Muscle layer of duodenum (tissue), 2 donors: Measurements from ENCODE around the gene BFSP1.
A peak's percentile ranks its signal among the peaks of the same experiment; 100 is the strongest.

ENCODE experiments used
- H3K27ac ChIP-seq: one replicate; pipeline ENCODE4 v1.7.0; 2013; ENCODE audit warnings: mild to moderate bottlenecking, low read length
- H3K27me3 ChIP-seq: one replicate; pipeline ENCODE4 v1.7.0; 2013; ENCODE audit warnings: low read depth, mild to moderate bottlenecking, control low read depth, low read length
- H3K36me3 ChIP-seq, 2 donors: one replicate each; pipeline ENCODE4 v1.7.0; 2013; ENCODE audit warnings: low read length in 2 of 2, control low read depth in 1 of 2, mild to moderate bottlenecking in 1 of 2; ENCODE audit not compliant: insufficient read depth in 2 of 2, control insufficient read depth in 1 of 2
- H3K4me1 ChIP-seq, 2 donors: one replicate each; pipeline ENCODE4 v1.7.0; 2013; ENCODE audit warnings: low read length in 2 of 2, mild to moderate bottlenecking in 2 of 2, control low read depth in 1 of 2, moderate library complexity in 1 of 2; ENCODE audit not compliant: insufficient read depth in 2 of 2, control insufficient read depth in 1 of 2
- H3K4me3 ChIP-seq, 2 donors: one replicate each; pipeline ENCODE4 v1.7.0; 2013; ENCODE audit warnings: low read length in 2 of 2, low read depth in 1 of 2, mild to moderate bottlenecking in 1 of 2
- H3K9me3 ChIP-seq, 2 donors: one replicate each; pipeline ENCODE4 v1.7.0; 2013; ENCODE audit warnings: low read length in 2 of 2, control low read depth in 1 of 2, mild to moderate bottlenecking in 1 of 2; ENCODE audit not compliant: control insufficient read depth in 1 of 2
- donor health status: healthy.

Gene BFSP1

GRCh38 chr20:17518339-17519052, 12.7 kb downstream of the BFSP1 start:
- no peaks in the 10 kb centered on the region for H3K4me1 ChIP-seq
- no peaks in the 10 kb centered on the region for H3K36me3 ChIP-seq
- H3K4me3 ChIP-seq, result no peak overlapping the region
- no peaks in the 10 kb centered on the region for H3K9me3 ChIP-seq
- H3K27ac ChIP-seq, result no peak overlapping the region
- H3K27me3 ChIP-seq, result no peaks in the 10 kb centered on the region

DNA sequence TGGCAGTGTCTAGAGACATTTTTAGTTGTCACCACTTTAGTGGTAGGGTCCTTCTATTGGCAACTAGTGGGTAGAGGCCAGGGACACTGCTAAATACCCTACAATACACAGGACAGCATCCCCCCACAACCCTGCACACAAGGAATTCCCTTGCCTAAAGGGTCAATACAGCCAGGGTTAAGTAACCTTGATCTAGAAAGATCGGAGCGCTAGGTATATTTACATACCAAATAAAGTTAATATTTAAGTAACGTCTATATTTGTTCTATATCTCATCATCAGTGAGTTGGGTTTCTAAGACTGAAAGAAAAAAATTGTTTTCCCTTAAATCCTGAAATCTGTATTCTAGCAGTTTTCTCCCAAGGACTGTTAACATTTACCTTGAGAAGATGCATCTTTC, 16.1 kb downstream of the BFSP1 start:
- Histone ChIP-seq H3K4me1 (no peaks in the 10 kb centered on the region), H3K27ac (no peak overlapping the region), H3K36me3 (no peaks in the 10 kb centered on the region), H3K4me3 (no peak overlapping the region), H3K9me3 (no peaks in the 10 kb centered on the region), H3K27me3 (no peaks in the 10 kb centered on the region)

DNA sequence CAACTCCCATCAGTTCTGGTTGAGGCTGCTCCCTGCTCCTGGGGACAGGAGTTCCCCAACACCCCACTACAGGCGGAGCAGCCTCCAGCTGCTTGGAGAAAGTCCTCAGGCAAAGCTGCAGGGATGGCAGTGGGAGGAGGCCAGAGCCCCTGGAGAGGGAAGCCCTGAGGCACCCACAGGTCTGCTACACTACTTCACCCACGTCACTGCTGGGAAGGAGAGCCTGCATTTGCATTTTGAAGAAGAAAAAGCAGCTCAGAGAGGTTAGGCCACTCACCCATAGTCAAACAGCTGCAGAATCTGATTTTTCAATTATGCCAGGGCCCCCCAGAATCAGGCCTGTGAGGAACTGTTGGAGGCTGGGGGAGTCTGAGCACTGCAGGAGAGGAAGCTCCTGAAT, 17.2 kb downstream of the BFSP1 start:
- no peaks in the 10 kb centered on the region for H3K36me3 ChIP-seq
- no peaks in the 10 kb centered on the region for H3K9me3 ChIP-seq
- no peaks in the 10 kb centered on the region for H3K27me3 ChIP-seq
- H3K27ac ChIP-seq, result no peak overlapping the region
- no peaks in the 10 kb centered on the region for H3K4me1 ChIP-seq
- no peak overlapping the region for H3K4me3 ChIP-seq

DNA sequence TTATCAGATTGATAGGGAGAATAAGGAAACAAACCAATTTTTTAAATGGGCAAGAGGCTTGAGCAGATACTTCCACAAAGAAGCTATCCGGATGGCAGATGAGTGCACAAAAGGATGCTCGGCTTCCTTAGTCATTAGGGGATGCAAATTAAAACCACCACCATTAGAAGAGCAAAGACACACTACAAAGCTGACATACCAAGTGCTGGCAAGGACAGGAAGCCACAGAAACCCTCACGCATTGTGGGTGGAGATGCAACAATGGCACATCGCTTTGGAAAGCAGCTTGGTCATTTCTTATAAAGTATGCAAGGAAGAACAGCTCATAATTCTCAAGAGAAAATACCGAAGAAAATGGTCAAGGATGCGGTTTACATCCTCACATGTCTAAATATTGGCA, 19.8 kb downstream of the BFSP1 start:
- Histone ChIP-seq H3K4me1 (no peaks in the 10 kb centered on the region), H3K9me3 (no peaks in the 10 kb centered on the region), H3K4me3 (no peak overlapping the region), H3K27me3 (no peaks in the 10 kb centered on the region), H3K27ac (no peak overlapping the region), H3K36me3 (no peaks in the 10 kb centered on the region)

DNA sequence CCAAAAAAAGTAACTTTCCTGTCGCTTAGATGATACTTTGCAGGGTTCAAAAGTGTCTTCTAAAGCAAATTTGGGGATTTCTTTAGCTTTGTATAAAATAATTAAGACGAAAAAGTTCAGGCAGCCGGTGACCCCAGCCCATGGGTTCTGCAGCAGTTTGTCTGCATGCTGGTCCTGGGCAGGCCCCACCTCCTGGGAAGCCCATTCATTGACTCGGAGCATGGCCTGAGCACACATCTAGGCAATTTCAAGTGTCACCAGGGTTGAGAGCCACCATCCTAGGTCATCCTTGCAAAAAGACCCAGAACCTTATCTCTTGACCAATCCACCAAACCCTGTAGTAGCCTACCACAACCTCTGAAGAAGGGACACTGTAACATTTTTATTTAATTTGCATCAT, 20.6 kb downstream of the BFSP1 start:
- Histone ChIP-seq H3K4me1 (peaks cover 0 to 1% of the 10 kb centered on the region in 2 donors), H3K27ac (no peak overlapping the region), H3K4me3 (no peak overlapping the region), H3K9me3 (no peaks in the 10 kb centered on the region), H3K36me3 (no peaks in the 10 kb centered on the region), H3K27me3 (no peaks in the 10 kb centered on the region)

- no peak overlapping the region for H3K4me3 ChIP-seq
- H3K27ac ChIP-seq, result no peak overlapping the region
- H3K27me3 ChIP-seq, result no peaks in the 10 kb centered on the region
- H3K36me3 ChIP-seq, result no peaks in the 10 kb centered on the region
- H3K9me3 ChIP-seq, result no peaks in the 10 kb centered on the region
- peaks cover 2 to 10% of the 10 kb centered on the region in 2 donors for H3K4me1 ChIP-seq
Observed at GRCh38 chr20:17508756-17509155, 22.4 kb downstream of the BFSP1 start.

GRCh38 chr20:17507531-17507930, 23.6 kb downstream of the BFSP1 start:
- no peak overlapping the region for H3K4me3 ChIP-seq
- H3K27ac ChIP-seq, result no peak overlapping the region
- H3K36me3 ChIP-seq, result no peaks in the 10 kb centered on the region
- no peaks in the 10 kb centered on the region for H3K27me3 ChIP-seq
- H3K4me1 ChIP-seq, result peaks cover 2 to 10% of the 10 kb centered on the region in 2 donors
- no peaks in the 10 kb centered on the region for H3K9me3 ChIP-seq

DNA sequence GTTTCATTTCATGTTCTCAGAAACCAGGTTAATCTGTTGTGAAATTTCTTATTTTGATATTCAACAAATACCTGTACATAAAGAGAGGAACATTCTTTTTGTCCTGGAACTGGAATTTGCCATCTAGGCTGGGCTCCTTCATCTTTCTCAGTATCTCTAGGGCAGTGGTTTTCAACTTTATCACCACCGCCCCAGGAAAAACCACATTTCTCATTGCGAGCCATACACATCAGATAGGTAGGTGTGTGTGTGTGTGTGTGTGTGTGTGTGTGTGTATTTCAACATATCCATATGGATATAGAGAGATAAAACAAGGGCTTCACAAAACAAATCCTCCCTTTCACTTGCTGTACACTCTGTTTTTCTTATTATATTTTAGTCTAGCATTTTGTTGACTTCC, 24.1 kb downstream of the BFSP1 start:
- Histone ChIP-seq H3K27ac (no peak overlapping the region), H3K36me3 (no peaks in the 10 kb centered on the region)

GRCh38 chr20:17505636-17506517, 25.3 kb downstream of the BFSP1 start:
- no peak overlapping the region for H3K27ac ChIP-seq
- H3K4me3 ChIP-seq, result peak overlapping the region; percentile 60 to 77
- H3K27me3 ChIP-seq, result no peaks in the 10 kb centered on the region
- H3K36me3 ChIP-seq, result no peaks in the 10 kb centered on the region
- peaks cover 2 to 10% of the 10 kb centered on the region in 2 donors for H3K4me1 ChIP-seq
- no peaks in the 10 kb centered on the region for H3K9me3 ChIP-seq

More for the DNA sequence above, 24.1 kb downstream of the BFSP1 start:
- Histone ChIP-seq H3K4me1 (peaks cover 2 to 10% of the 10 kb centered on the region in 2 donors), H3K9me3 (no peaks in the 10 kb centered on the region), H3K4me3 (no peak overlapping the region), H3K27me3 (no peaks in the 10 kb centered on the region)

DNA sequence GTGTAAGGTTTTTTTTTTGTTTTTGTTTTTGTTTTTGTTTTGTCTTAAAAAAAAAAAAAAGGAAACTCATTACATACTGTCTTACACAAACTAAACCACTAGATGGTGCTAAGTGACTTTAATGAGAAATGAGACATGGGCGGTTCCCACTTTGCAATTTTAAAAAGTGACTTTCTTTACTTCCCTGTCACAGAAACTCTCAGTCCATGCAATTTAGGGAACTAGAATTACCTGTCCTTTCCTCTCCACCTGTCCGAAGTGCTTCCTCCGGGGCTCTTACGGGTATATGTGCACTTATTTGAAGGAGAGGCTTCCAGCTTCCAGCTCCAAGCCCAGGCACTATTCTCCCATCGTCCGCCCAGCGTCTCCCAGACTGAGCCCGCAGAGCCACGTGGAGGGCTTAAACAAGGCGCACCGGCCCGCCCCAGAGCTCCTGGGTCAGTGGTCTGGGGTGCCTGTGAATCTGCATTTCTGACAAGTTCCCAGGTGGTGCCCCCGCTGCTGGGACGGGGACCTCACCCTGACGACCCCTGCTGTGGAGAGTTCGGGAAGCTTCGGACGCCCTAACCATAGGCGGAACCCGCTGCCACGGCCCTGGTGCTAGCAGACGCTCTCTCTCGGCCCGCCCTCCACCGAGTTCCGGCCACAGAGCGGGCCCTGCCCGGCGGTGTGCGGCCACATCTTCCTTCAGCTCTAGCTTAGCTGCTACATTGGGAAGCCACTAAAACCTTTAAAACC, 26.1 kb downstream of the BFSP1 start:
- Histone ChIP-seq H3K4me1 (peaks cover 2 to 10% of the 10 kb centered on the region in 2 donors), H3K9me3 (no peaks in the 10 kb centered on the region), H3K36me3 (no peaks in the 10 kb centered on the region), H3K27ac (no peak overlapping the region), H3K27me3 (no peaks in the 10 kb centered on the region), H3K4me3 (peak overlapping the region; percentile 60 to 77)
